Measurements from ENCODE around the gene ASCC3. TPM values are rescaled to one million over a fixed set of nuclear protein-coding genes. Genes with fewer than 3 reads are reported as not detected.

The ASCC3 gene
- total RNA-seq, 4 donors from 2014 or later: 20.5 to 33.9 (median 26.9) TPM

GRCh38 chr6:100877851-100878250, 3.3 kb downstream of the ASCC3 start:
- peaks cover 0 to 7% (median 0%) of the 10 kb centered on the region in 3 donors for H3K36me3 ChIP-seq
- H3K27me3 ChIP-seq: no peaks in the 10 kb centered on the region
- DNase-seq (ENCODE audit: low spot score in 2 of 2): no peak
- H3K9me3 ChIP-seq: peaks cover 0 to 9% (median 0%) of the 10 kb centered on the region in 4 donors
- H3K4me1 ChIP-seq: peaks cover 0 to 37% (median 12%) of the 10 kb centered on the region in 4 donors
- no peak for TF ChIP-seq POLR2A (IDR thresholded peaks at IDR 0.05)
- no peak for TF ChIP-seq EP300 (IDR thresholded peaks at IDR 0.05)
- TF ChIP-seq CTCF (IDR thresholded peaks at IDR 0.05): no peak
- H3K27ac ChIP-seq: no peak overlapping the region
- H3K4me3 ChIP-seq: no peak overlapping the region

- no peak for TF ChIP-seq CTCF (IDR thresholded peaks at IDR 0.05)
- DNase-seq (ENCODE audit: low spot score in 2 of 2): no peak
Measured at GRCh38 chr6:100876251-100876650, 4.9 kb downstream of the ASCC3 start.

GRCh38 chr6:100865525-100865924, 15.6 kb downstream of the ASCC3 start:
- H3K27ac ChIP-seq: no peak overlapping the region
- WGBS, 2 donors: 98% methylated on average over 2 of the region's 2 CpGs

More at GRCh38 chr6:100876251-100876650, 4.9 kb downstream of the ASCC3 start:
- no peak overlapping the region for H3K4me3 ChIP-seq
- no peak overlapping the region for H3K27ac ChIP-seq
- peaks cover 0 to 30% (median 9%) of the 10 kb centered on the region in 4 donors for H3K4me1 ChIP-seq
- H3K9me3 ChIP-seq: peaks cover 0 to 9% (median 0%) of the 10 kb centered on the region in 4 donors
- peaks cover 0 to 14% (median 0%) of the 10 kb centered on the region in 3 donors for H3K36me3 ChIP-seq
- H3K27me3 ChIP-seq: no peaks in the 10 kb centered on the region

GRCh38 chr6:100862063-100862462, 19.1 kb downstream of the ASCC3 start:
- no peak for DNase-seq (ENCODE audit: low spot score in 2 of 2)
- Histone ChIP-seq H3K27me3 (no peaks in the 10 kb centered on the region), H3K36me3 (peaks cover 0 to 52% (median 0%) of the 10 kb centered on the region in 3 donors), H3K4me1 (no peaks in the 10 kb centered on the region), H3K27ac (no peak overlapping the region), H3K9me3 (peaks cover 0 to 2% (median 0%) of the 10 kb centered on the region in 4 donors), H3K4me3 (no peak overlapping the region)
- TF ChIP-seq POLR2A (IDR thresholded peaks at IDR 0.05) (no peak), CTCF (IDR thresholded peaks at IDR 0.05) (no peak), EP300 (IDR thresholded peaks at IDR 0.05) (no peak)
- WGBS, 2 donors: 87 to 91% methylated on average over 2 of the region's 2 CpGs

More at GRCh38 chr6:100865525-100865924, 15.6 kb downstream of the ASCC3 start:
- H3K9me3 ChIP-seq: no peaks in the 10 kb centered on the region
- peaks cover 0 to 40% (median 0%) of the 10 kb centered on the region in 3 donors for H3K36me3 ChIP-seq
- no peak for DNase-seq (ENCODE audit: low spot score in 2 of 2)
- no peaks in the 10 kb centered on the region for H3K4me1 ChIP-seq
- no peak overlapping the region for H3K4me3 ChIP-seq
- TF ChIP-seq CTCF (IDR thresholded peaks at IDR 0.05) (no peak), POLR2A (IDR thresholded peaks at IDR 0.05) (no peak), EP300 (IDR thresholded peaks at IDR 0.05) (no peak)
- no peaks in the 10 kb centered on the region for H3K27me3 ChIP-seq

GRCh38 chr6:100856146-100856545, 25.0 kb downstream of the ASCC3 start:
- Histone ChIP-seq H3K27ac (no peak overlapping the region), H3K9me3 (peaks cover 0 to 10% (median 2%) of the 10 kb centered on the region in 4 donors), H3K4me1 (no peaks in the 10 kb centered on the region), H3K36me3 (peaks cover 0 to 52% (median 0%) of the 10 kb centered on the region in 3 donors), H3K27me3 (no peaks in the 10 kb centered on the region), H3K4me3 (no peak overlapping the region)
- no peak for DNase-seq (ENCODE audit: low spot score in 2 of 2)
- TF ChIP-seq EP300 (IDR thresholded peaks at IDR 0.05) (no peak), CTCF (IDR thresholded peaks at IDR 0.05) (no peak), POLR2A (IDR thresholded peaks at IDR 0.05) (no peak)

Measured in tibial nerve (tissue), 4 donors.